Fibroblast of the aortic adventitia (primary cell): ENCODE results near the gene IER3. TPM values are rescaled to one million over a fixed set of nuclear protein-coding genes. Genes with fewer than 3 reads are reported as not detected.
A peak's percentile ranks its signal among the peaks of the same experiment; 100 is the strongest.

ENCODE experiments used
- DNase-seq: peaks from one replicate; pipeline ENCODE4 v3.0.0-alpha.2; 2010; ENCODE audit warnings: low read depth
- H3K4me3 ChIP-seq: 2 replicates; pipeline ENCODE4 v1.5.1; 2011; ENCODE audit warnings: low read depth, mild to moderate bottlenecking, control low read depth, low read length, moderate library complexity
- CTCF ChIP-seq: IDR thresholded peaks from 2 replicates; pipeline ENCODE4 v1.5.1; 2011; ENCODE audit warnings: mild to moderate bottlenecking, low read length, control low read depth, inconsistent platforms; ENCODE audit not compliant: insufficient read depth
- total RNA-seq: library from RNA; depleted of rRNA; stranded (reverse); fragments of >200 nt; gene quantifications from 2 replicates; pipeline ENCODE4 v1.2.3, GENCODE V29; 2012; ENCODE audit warnings: low replicate concordance

Gene IER3
- total RNA-seq, 1 donor, result 23.8 TPM

- peak; percentile 81 for DNase-seq
- H3K4me3 ChIP-seq, result no peak overlapping the region
- TF ChIP-seq CTCF, result no peak
Measured at GRCh38 chr6:30754631-30755030, 10.3 kb upstream of the IER3 start.

GRCh38 chr6:30752157-30752927, 8.0 kb upstream of the IER3 start:
- peak; percentile 12 for TF ChIP-seq CTCF
- DNase-seq, result peak; percentile 100
- peak overlapping the region; percentile 3 for H3K4me3 ChIP-seq

GRCh38 chr6:30750379-30750668, 6.0 kb upstream of the IER3 start:
- H3K4me3 ChIP-seq, result no peak overlapping the region

GRCh38 chr6:30749554-30750378, 5.4 kb upstream of the IER3 start:
- no peak overlapping the region for H3K4me3 ChIP-seq
- DNase-seq, result no peak
- TF ChIP-seq CTCF, result no peak

More at GRCh38 chr6:30750379-30750668, 6.0 kb upstream of the IER3 start:
- TF ChIP-seq CTCF, result no peak
- DNase-seq, result no peak

GRCh38 chr6:30748851-30749540, 4.6 kb upstream of the IER3 start:
- no peak for TF ChIP-seq CTCF
- DNase-seq, result no peak
- no peak overlapping the region for H3K4me3 ChIP-seq

GRCh38 chr6:30747902-30748769, 3.8 kb upstream of the IER3 start:
- no peak for DNase-seq
- no peak overlapping the region for H3K4me3 ChIP-seq
- TF ChIP-seq CTCF, result no peak
